HepG2 (cell line): Measurements from ENCODE around the gene TMCC1. TPM values are rescaled to one million over a fixed set of nuclear protein-coding genes. Genes with fewer than 3 reads are reported as not detected.

Experiments
- FOXK2 ChIP-seq: fragments of 450-650 bp; IDR thresholded peaks from 2 replicates; pipeline ENCODE4 v1.6.1; 2016
- HNRNPH1 ChIP-seq: fragments of 200-400 bp; formaldehyde crosslinking; optimal IDR thresholded peaks from 2 replicates; pipeline ENCODE3; 2017; ENCODE audit warnings: mild to moderate bottlenecking, low read depth, low read length
- ISX ChIP-seq: sonication (generic); formaldehyde crosslinking; conservative IDR thresholded peaks from 2 replicates; pipeline ENCODE4 v1.5.0; 2020; ENCODE audit warnings: missing genetic modification reagents
- KAT8 ChIP-seq: IDR thresholded peaks from 2 replicates; pipeline ENCODE4 v1.6.1; 2016; ENCODE audit warnings: missing genetic modification reagents, missing compliant biosample characterization
- KLF15 ChIP-seq: sonication (generic); formaldehyde crosslinking; IDR thresholded peaks from 2 replicates; pipeline ENCODE4 v1.8.1; 2023; ENCODE audit warnings: borderline replicate concordance, mild to moderate bottlenecking, inconsistent platforms, missing genetic modification reagents, mixed read lengths
- MTA3 ChIP-seq: sonication (generic); formaldehyde crosslinking; IDR thresholded peaks from 2 replicates; pipeline ENCODE4 v1.4.0; 2020; ENCODE audit warnings: missing genetic modification reagents
- NFIB ChIP-seq: sonication (generic); formaldehyde crosslinking; IDR thresholded peaks from 2 replicates; pipeline ENCODE4 v1.9.0; 2021; ENCODE audit warnings: missing genetic modification reagents, mild to moderate bottlenecking, borderline replicate concordance
- POLR2G ChIP-seq: fragments of 200-400 bp; formaldehyde crosslinking; IDR thresholded peaks from 2 replicates; pipeline ENCODE4 v1.6.1; 2018; ENCODE audit warnings: mild to moderate bottlenecking, low read depth, low read length, moderate library complexity
- SP1 ChIP-seq, 2 experiments: fragments of 450-650 bp in 1 of 2; sonication (generic) in 1 of 2; formaldehyde crosslinking in 1 of 2; IDR thresholded peaks; 2 replicates each; pipeline versions ENCODE4 v1.4.0 to v1.6.1; 2016 to 2020; ENCODE audit warnings: missing genetic modification reagents in 1 of 2
- THYN1 ChIP-seq: sonication (generic); formaldehyde crosslinking; IDR thresholded peaks from 2 replicates; pipeline ENCODE4 v1.8.1; 2023; ENCODE audit warnings: low read depth, mild to moderate bottlenecking, moderate library complexity, missing genetic modification reagents, borderline replicate concordance
- TMF1 ChIP-seq: sonication (generic); formaldehyde crosslinking; IDR thresholded peaks from 2 replicates; pipeline ENCODE4 v1.8.1; 2022; ENCODE audit warnings: low read depth, missing genetic modification reagents
- ZFP41 ChIP-seq: sonication (generic); formaldehyde crosslinking; IDR thresholded peaks from 2 replicates; pipeline ENCODE4 v1.4.0; 2020; ENCODE audit warnings: mild to moderate bottlenecking, missing genetic modification reagents, borderline replicate concordance
- polyA plus RNA-seq, 8 experiments: library from polyadenylated mRNA; depleted of rRNA in 3 of 8; stranded (reverse) in 7 of 8; unstranded in 1 of 8; fragments of >200 nt; fragmentation: Illumina TruSeq in 4 of 8; extraction: Trizol in 4 of 8; gene quantifications; 2 replicates each; pipeline versions ENCODE4 v1.2.1 to v1.2.3, GENCODE V29; 2011 to 2016; ENCODE audit warnings: low read depth in 4 of 8, missing spikeins in 1 of 8, mixed read lengths in 1 of 8; ENCODE audit not compliant: insufficient read depth in 1 of 8
- total RNA-seq, 5 experiments: library from RNA; depleted of rRNA; stranded (reverse); fragments of >200 nt; fragmentation: Illumina TruSeq; extraction: Trizol; gene quantifications; 2 replicates each; pipeline ENCODE4 v1.2.3, GENCODE V29; 2016; ENCODE audit warnings: low read depth in 1 of 5
- TF ChIP-seq, protein P1 (sequence below): IDR thresholded peaks from 2 replicates; pipeline ENCODE4 v1.6.1; 2018; ENCODE audit warnings: missing genetic modification reagents
- TF ChIP-seq, protein P2 (sequence below): sonication (generic); formaldehyde crosslinking; IDR thresholded peaks from 2 replicates; pipeline ENCODE4 v1.9.0; 2021; ENCODE audit warnings: missing genetic modification reagents, borderline replicate concordance
- TF ChIP-seq, protein P3 (sequence below): sonication (generic); formaldehyde crosslinking; IDR thresholded peaks from 2 replicates; pipeline ENCODE4 v1.4.0; 2020; ENCODE audit warnings: missing genetic modification reagents
- TF ChIP-seq, protein P4 (sequence below): sonication (generic); formaldehyde crosslinking; IDR thresholded peaks from 2 replicates; pipeline ENCODE4 v1.4.0; 2020; ENCODE audit warnings: mild to moderate bottlenecking, missing genetic modification reagents
- TF ChIP-seq, protein P5 (sequence below): sonication (generic); formaldehyde crosslinking; IDR thresholded peaks from 2 replicates; pipeline ENCODE4 v1.8.0; 2022; ENCODE audit warnings: mild to moderate bottlenecking, missing genetic modification reagents

TMCC1 gene
- total and polyA plus RNA-seq, 2 of the 13 experiments (the other 11 are each of a cell fraction or from before 2014, with no cell fraction given) = 12.1 to 264 TPM

DNA sequence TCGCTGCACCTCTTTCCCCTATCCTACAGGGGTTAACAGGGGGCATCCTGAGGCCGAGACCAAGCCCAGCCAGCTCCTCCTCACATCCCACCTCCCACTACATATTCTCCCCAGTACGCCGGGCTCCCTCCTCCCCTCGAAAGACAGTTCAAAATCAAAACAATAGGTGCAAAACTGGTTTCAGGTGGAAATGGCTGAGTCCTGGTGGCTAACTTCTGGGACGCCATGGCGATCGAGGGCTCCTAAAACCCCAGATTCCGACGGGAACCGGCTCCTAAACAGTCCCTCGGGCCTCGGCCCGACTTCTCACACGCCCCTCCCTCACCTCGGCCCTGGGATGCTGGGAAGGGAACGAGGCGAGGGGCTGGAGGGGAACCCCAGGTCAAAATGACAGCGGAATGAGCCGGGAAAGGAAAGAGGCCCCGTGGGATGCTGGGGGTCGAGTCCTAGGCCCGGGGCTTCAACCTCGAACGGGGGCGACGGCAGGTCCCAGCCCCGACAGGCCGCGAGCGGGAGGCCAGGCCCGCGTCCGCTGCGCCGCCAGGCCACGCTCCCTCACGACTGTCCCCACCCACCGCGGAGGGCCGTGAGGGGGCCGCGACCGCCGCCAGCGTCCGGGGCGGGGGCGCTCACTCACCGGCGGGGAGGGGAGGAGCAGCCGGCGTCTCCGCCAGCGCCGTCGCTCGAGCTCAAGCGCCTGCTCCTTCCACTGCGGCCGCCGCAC lies 492 bp downstream of the TMCC1 start (continued):
- no peak for TF ChIP-seq KLF15 (CRISPR knock-in tag)
- TF ChIP-seq, protein P1, sequence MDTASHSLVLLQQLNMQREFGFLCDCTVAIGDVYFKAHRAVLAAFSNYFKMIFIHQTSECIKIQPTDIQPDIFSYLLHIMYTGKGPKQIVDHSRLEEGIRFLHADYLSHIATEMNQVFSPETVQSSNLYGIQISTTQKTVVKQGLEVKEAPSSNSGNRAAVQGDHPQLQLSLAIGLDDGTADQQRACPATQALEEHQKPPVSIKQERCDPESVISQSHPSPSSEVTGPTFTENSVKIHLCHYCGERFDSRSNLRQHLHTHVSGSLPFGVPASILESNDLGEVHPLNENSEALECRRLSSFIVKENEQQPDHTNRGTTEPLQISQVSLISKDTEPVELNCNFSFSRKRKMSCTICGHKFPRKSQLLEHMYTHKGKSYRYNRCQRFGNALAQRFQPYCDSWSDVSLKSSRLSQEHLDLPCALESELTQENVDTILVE (CRISPR knock-in tag) = peak; percentile 49; the same call in 1 of the 2 replicates
- no peak for TF ChIP-seq MTA3
- no peak for TF ChIP-seq KAT8 (CRISPR knock-in tag)
- TF ChIP-seq POLR2G = peak; percentile 43; the same call in 1 of the 2 replicates
- TF ChIP-seq, protein P2, sequence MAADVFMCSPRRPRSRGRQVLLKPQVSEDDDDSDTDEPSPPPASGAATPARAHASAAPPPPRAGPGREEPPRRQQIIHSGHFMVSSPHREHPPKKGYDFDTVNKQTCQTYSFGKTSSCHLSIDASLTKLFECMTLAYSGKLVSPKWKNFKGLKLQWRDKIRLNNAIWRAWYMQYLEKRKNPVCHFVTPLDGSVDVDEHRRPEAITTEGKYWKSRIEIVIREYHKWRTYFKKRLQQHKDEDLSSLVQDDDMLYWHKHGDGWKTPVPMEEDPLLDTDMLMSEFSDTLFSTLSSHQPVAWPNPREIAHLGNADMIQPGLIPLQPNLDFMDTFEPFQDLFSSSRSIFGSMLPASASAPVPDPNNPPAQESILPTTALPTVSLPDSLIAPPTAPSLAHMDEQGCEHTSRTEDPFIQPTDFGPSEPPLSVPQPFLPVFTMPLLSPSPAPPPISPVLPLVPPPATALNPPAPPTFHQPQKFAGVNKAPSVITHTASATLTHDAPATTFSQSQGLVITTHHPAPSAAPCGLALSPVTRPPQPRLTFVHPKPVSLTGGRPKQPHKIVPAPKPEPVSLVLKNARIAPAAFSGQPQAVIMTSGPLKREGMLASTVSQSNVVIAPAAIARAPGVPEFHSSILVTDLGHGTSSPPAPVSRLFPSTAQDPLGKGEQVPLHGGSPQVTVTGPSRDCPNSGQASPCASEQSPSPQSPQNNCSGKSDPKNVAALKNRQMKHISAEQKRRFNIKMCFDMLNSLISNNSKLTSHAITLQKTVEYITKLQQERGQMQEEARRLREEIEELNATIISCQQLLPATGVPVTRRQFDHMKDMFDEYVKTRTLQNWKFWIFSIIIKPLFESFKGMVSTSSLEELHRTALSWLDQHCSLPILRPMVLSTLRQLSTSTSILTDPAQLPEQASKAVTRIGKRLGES (CRISPR knock-in tag) = no peak
- TF ChIP-seq ZFP41 (CRISPR knock-in tag) = no peak
- TF ChIP-seq, protein P3, sequence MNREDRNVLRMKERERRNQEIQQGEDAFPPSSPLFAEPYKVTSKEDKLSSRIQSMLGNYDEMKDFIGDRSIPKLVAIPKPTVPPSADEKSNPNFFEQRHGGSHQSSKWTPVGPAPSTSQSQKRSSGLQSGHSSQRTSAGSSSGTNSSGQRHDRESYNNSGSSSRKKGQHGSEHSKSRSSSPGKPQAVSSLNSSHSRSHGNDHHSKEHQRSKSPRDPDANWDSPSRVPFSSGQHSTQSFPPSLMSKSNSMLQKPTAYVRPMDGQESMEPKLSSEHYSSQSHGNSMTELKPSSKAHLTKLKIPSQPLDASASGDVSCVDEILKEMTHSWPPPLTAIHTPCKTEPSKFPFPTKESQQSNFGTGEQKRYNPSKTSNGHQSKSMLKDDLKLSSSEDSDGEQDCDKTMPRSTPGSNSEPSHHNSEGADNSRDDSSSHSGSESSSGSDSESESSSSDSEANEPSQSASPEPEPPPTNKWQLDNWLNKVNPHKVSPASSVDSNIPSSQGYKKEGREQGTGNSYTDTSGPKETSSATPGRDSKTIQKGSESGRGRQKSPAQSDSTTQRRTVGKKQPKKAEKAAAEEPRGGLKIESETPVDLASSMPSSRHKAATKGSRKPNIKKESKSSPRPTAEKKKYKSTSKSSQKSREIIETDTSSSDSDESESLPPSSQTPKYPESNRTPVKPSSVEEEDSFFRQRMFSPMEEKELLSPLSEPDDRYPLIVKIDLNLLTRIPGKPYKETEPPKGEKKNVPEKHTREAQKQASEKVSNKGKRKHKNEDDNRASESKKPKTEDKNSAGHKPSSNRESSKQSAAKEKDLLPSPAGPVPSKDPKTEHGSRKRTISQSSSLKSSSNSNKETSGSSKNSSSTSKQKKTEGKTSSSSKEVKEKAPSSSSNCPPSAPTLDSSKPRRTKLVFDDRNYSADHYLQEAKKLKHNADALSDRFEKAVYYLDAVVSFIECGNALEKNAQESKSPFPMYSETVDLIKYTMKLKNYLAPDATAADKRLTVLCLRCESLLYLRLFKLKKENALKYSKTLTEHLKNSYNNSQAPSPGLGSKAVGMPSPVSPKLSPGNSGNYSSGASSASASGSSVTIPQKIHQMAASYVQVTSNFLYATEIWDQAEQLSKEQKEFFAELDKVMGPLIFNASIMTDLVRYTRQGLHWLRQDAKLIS (CRISPR knock-in tag) = no peak
- TF ChIP-seq TMF1 (CRISPR knock-in tag) = no peak
- no peak for TF ChIP-seq SP1 (IDR thresholded peaks at IDR 0.05)
- no peak for TF ChIP-seq SP1 (CRISPR knock-in tag; IDR thresholded peaks at IDR 0.05)
- TF ChIP-seq ISX (CRISPR knock-in tag) = no peak
- no peak for TF ChIP-seq FOXK2
- TF ChIP-seq, protein P4, sequence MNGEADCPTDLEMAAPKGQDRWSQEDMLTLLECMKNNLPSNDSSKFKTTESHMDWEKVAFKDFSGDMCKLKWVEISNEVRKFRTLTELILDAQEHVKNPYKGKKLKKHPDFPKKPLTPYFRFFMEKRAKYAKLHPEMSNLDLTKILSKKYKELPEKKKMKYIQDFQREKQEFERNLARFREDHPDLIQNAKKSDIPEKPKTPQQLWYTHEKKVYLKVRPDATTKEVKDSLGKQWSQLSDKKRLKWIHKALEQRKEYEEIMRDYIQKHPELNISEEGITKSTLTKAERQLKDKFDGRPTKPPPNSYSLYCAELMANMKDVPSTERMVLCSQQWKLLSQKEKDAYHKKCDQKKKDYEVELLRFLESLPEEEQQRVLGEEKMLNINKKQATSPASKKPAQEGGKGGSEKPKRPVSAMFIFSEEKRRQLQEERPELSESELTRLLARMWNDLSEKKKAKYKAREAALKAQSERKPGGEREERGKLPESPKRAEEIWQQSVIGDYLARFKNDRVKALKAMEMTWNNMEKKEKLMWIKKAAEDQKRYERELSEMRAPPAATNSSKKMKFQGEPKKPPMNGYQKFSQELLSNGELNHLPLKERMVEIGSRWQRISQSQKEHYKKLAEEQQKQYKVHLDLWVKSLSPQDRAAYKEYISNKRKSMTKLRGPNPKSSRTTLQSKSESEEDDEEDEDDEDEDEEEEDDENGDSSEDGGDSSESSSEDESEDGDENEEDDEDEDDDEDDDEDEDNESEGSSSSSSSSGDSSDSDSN = peak; percentile 78
- TF ChIP-seq THYN1 = no peak
- TF ChIP-seq, protein P5, sequence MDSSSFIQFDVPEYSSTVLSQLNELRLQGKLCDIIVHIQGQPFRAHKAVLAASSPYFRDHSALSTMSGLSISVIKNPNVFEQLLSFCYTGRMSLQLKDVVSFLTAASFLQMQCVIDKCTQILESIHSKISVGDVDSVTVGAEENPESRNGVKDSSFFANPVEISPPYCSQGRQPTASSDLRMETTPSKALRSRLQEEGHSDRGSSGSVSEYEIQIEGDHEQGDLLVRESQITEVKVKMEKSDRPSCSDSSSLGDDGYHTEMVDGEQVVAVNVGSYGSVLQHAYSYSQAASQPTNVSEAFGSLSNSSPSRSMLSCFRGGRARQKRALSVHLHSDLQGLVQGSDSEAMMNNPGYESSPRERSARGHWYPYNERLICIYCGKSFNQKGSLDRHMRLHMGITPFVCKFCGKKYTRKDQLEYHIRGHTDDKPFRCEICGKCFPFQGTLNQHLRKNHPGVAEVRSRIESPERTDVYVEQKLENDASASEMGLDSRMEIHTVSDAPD (CRISPR knock-in tag) = no peak
- no peak for TF ChIP-seq HNRNPH1
- no peak for TF ChIP-seq NFIB (CRISPR knock-in tag)
